Activated CD4-positive, alpha-beta T cell treated with anti-CD3 and anti-CD28 coated beads, Interleukin-2, amount 50 U/mL, for 48 hours (primary cell): Measurements from ENCODE around the gene PKD1L1.

Source experiments
- DNase-seq, 2 experiments: peaks; one replicate each; pipeline ENCODE4 v3.0.0-alpha.2; 2020

PKD1L1 gene

GRCh38 chr7:47873762-47874161, 74.5 kb downstream of the PKD1L1 start:
- DNase-seq = no peak

GRCh38 chr7:47867286-47867685, 81.0 kb downstream of the PKD1L1 start:
- no peak for DNase-seq

- DNase-seq = no peak
Observed at GRCh38 chr7:47866120-47866519, 82.1 kb downstream of the PKD1L1 start.

GRCh38 chr7:47852330-47853245, 95.7 kb downstream of the PKD1L1 start:
- DNase-seq = peak in 1 of 2 experiments; percentile 6

- no peak for DNase-seq
Observed at GRCh38 chr7:47847207-47847606, 101.1 kb downstream of the PKD1L1 start.

- no peak for DNase-seq
Observed at GRCh38 chr7:47846138-47846836, 102.0 kb downstream of the PKD1L1 start.

GRCh38 chr7:47844311-47844710, 104.0 kb downstream of the PKD1L1 start:
- DNase-seq = no peak

GRCh38 chr7:47843291-47843690, 105.0 kb downstream of the PKD1L1 start:
- no peak for DNase-seq

GRCh38 chr7:47839381-47839780, 108.9 kb downstream of the PKD1L1 start:
- DNase-seq = no peak

- DNase-seq = no peak
Observed at GRCh38 chr7:47837826-47838225, 110.4 kb downstream of the PKD1L1 start.

- no peak for DNase-seq
Observed at GRCh38 chr7:47836503-47837202, 111.6 kb downstream of the PKD1L1 start.

GRCh38 chr7:47836080-47836479, 112.2 kb downstream of the PKD1L1 start:
- DNase-seq = no peak

GRCh38 chr7:47833211-47833610, 115.1 kb downstream of the PKD1L1 start:
- no peak for DNase-seq

GRCh38 chr7:47832105-47832715, 116.1 kb downstream of the PKD1L1 start:
- no peak for DNase-seq

GRCh38 chr7:47830015-47830414, 118.3 kb downstream of the PKD1L1 start:
- no peak for DNase-seq

- DNase-seq = no peak
Observed at GRCh38 chr7:47827871-47828270, 120.4 kb downstream of the PKD1L1 start.

- DNase-seq = no peak
Observed at GRCh38 chr7:47827351-47827756, 120.9 kb downstream of the PKD1L1 start.

- DNase-seq = no peak
Observed at GRCh38 chr7:47826754-47827153, 121.5 kb downstream of the PKD1L1 start.

- no peak for DNase-seq
Observed at GRCh38 chr7:47819607-47819920, 128.7 kb downstream of the PKD1L1 start.

GRCh38 chr7:47818796-47819606, 129.3 kb downstream of the PKD1L1 start:
- peak; percentile 56 to 64 for DNase-seq

- no peak for DNase-seq
Observed at GRCh38 chr7:47817917-47818316, 130.3 kb downstream of the PKD1L1 start.

- no peak for DNase-seq
Observed at GRCh38 chr7:47816647-47817046, 131.6 kb downstream of the PKD1L1 start.
